B cell (primary cell): Measurements from ENCODE around the gene ZCCHC2. TPM values are rescaled to one million over a fixed set of nuclear protein-coding genes. Genes with fewer than 3 reads are reported as not detected.

Experiments used
- ATAC-seq: fragments of 200-7000 bp; cut with Tn5 transposase; one replicate; pipeline ENCODE4 v1.10.0; 2021; ENCODE audit warnings: low read depth, mild to moderate bottlenecking, moderate number of reproducible peaks, moderate library complexity
- CTCF ChIA-PET: fragments of 350-600 bp; sonication (Branson Sonifier 250); formaldehyde crosslinking; loops from one replicate; lab custom pipeline; 2021; ENCODE audit warnings: antibody characterized with exemption, inconsistent platforms; lab: Charles Lee
- POLR2A ChIA-PET: fragments of 350-600 bp; sonication (Branson Sonifier 250); formaldehyde crosslinking; loops from one replicate; lab custom pipeline; 2021; ENCODE audit warnings: antibody characterized with exemption; lab: Charles Lee
- DNase-seq: peaks from one replicate; pipeline ENCODE4 v3.0.0; 2013
- H2AFZ ChIP-seq: 2 replicates; pipeline ENCODE4 v1.6.1; 2012; ENCODE audit warnings: mild to moderate bottlenecking, low read depth, low read length; ENCODE audit not compliant: insufficient read depth, poor library complexity, severe bottlenecking
- H3K27ac ChIP-seq, 2 donors: 1 replicate in 1 of 2; 2 replicates in 1 of 2; pipeline ENCODE4 v1.5.1; 2012 to 2013; ENCODE audit warnings: low read length in 2 of 2, mild to moderate bottlenecking in 2 of 2, moderate library complexity in 1 of 2
- H3K27me3 ChIP-seq, 4 experiments: fragments of 200-600 bp in 1 of 4; sonication (generic) in 1 of 4; replicated peaks in 1 of 4; 1 replicate in 2 of 4; 2 replicates in 2 of 4; pipeline versions ENCODE4 v1.6.1 to v1.7.0; 2013 to 2016; ENCODE audit warnings: low read length in 3 of 4, mild to moderate bottlenecking in 2 of 4, mixed read lengths in 1 of 4, moderate library complexity in 1 of 4; ENCODE audit not compliant: insufficient read depth in 4 of 4, control insufficient read depth in 3 of 4; ENCODE audit errors: control extremely low read depth in 1 of 4
- H3K36me3 ChIP-seq, 2 experiments: replicated peaks in 1 of 2; 1 replicate in 1 of 2; 2 replicates in 1 of 2; pipeline versions ENCODE4 v1.6.1 to v1.7.1; 2013; ENCODE audit warnings: low read length in 1 of 2; ENCODE audit not compliant: insufficient read depth in 2 of 2, control insufficient read depth in 1 of 2; ENCODE audit errors: control extremely low read depth in 1 of 2, extremely low read depth in 1 of 2
- H3K4me1 ChIP-seq, 2 donors: fragments of 200-600 bp in 1 of 2; sonication (generic) in 1 of 2; 1 replicate in 1 of 2; 2 replicates in 1 of 2; pipeline versions ENCODE4 v1.5.1 to v1.6.1; 2013 to 2017; ENCODE audit warnings: low read length in 2 of 2; ENCODE audit not compliant: control insufficient read depth in 2 of 2, insufficient read depth in 2 of 2
- H3K4me2 ChIP-seq: replicated peaks from 2 replicates; pipeline ENCODE3; 2012; ENCODE audit warnings: mild to moderate bottlenecking, low read depth, low read length; ENCODE audit not compliant: poor library complexity, severe bottlenecking
- H3K4me3 ChIP-seq, 5 experiments: fragments of 200-600 bp in 1 of 5; sonication (generic) in 1 of 5; 1 replicate in 3 of 5; 2 replicates in 2 of 5; pipeline versions ENCODE4 v1.5.1 to v1.7.0; 2011 to 2016; ENCODE audit warnings: low read length in 4 of 5, mild to moderate bottlenecking in 4 of 5, low read depth in 2 of 5, control low read depth in 1 of 5, moderate library complexity in 1 of 5; ENCODE audit not compliant: insufficient read depth in 1 of 5; ENCODE audit errors: control extremely low read depth in 1 of 5, extremely low read depth in 1 of 5
- H3K79me2 ChIP-seq: fragments of 200-600 bp; sonication (generic); one replicate; pipeline ENCODE4 v1.6.0; 2016; ENCODE audit warnings: low read length; ENCODE audit not compliant: control insufficient read depth, insufficient read depth
- H3K9ac ChIP-seq: fragments of 200-600 bp; sonication (generic); 2 replicates; pipeline ENCODE4 v1.6.1; 2017; ENCODE audit warnings: mild to moderate bottlenecking, low read length, moderate library complexity
- H3K9me3 ChIP-seq, 3 donors: one replicate each; pipeline versions ENCODE4 v1.6.1 to v1.7.1; 2013; ENCODE audit warnings: low read length in 2 of 3; ENCODE audit not compliant: control insufficient read depth in 2 of 3, insufficient read depth in 1 of 3; ENCODE audit errors: control extremely low read depth in 1 of 3
- H4K20me1 ChIP-seq: 2 replicates; pipeline ENCODE4 v1.6.0; 2012; ENCODE audit warnings: mild to moderate bottlenecking, low read length; ENCODE audit not compliant: insufficient read depth, control insufficient read depth, poor library complexity, severe bottlenecking
- H3K27ac Mint-ChIP-seq: one replicate; pipeline ENCODE4 v1.8.0; 2021; ENCODE audit warnings: mixed read lengths
- H3K27me3 Mint-ChIP-seq: one replicate; pipeline ENCODE4 v1.8.0; 2021; ENCODE audit warnings: mixed read lengths
- H3K4me1 Mint-ChIP-seq: one replicate; pipeline ENCODE4 v1.8.0; 2021; ENCODE audit warnings: mixed read lengths
- H3K4me3 Mint-ChIP-seq: one replicate; pipeline ENCODE4 v1.8.0; 2021; ENCODE audit warnings: mixed read lengths
- H3K9me3 Mint-ChIP-seq: one replicate; pipeline ENCODE4 v1.8.0; 2022; ENCODE audit warnings: mixed read lengths; ENCODE audit not compliant: insufficient read depth
- EZH2 ChIP-seq: IDR thresholded peaks from 2 replicates; pipeline ENCODE4 v1.6.1; 2012; ENCODE audit warnings: borderline replicate concordance, low read depth, mild to moderate bottlenecking, moderate library complexity, low read length; ENCODE audit not compliant: insufficient read depth, poor library complexity, severe bottlenecking
- WGBS: methylation state at CpG from one replicate; pipeline ENCODE4 v1.1.5; 2013; ENCODE audit warnings: missing lambda C conversion rate; ENCODE audit not compliant: insufficient coverage; 5-methylcytosine and 5-hydroxymethylcytosine counted together
- intact Hi-C: fragments of 100-400 bp; cut with micrococcal nuclease; formaldehyde crosslinking; loops from one replicate; pipeline ENCODE4 v1.10.0; 2022
- polyA plus RNA-seq: library from polyadenylated mRNA; depleted of rRNA; stranded (reverse); fragments of >200 nt; gene quantifications from 2 replicates; pipeline ENCODE4 v1.2.3, GENCODE V29; 2012
- total RNA-seq, 2 donors: library from RNA; stranded (reverse); fragments of 120-200 nt in 1 of 2; gene quantifications; 1 replicate in 1 of 2; 2 replicates in 1 of 2; pipeline versions ENCODE4 v1.2.3 to v1.2.4, GENCODE V29; 2013 to 2022
- TF ChIP-seq, protein P1 (sequence below): fragments of 200-600 bp; IDR thresholded peaks from one replicate; pipeline ENCODE4 v1.8.0; 2022; ENCODE audit warnings: antibody characterized with exemption, mild to moderate bottlenecking

The ZCCHC2 gene
- total and polyA plus RNA-seq, 2 donors (not counting 1 experiment from before 2014, with no cell fraction given): 24.5 to 53.7 TPM

DNA sequence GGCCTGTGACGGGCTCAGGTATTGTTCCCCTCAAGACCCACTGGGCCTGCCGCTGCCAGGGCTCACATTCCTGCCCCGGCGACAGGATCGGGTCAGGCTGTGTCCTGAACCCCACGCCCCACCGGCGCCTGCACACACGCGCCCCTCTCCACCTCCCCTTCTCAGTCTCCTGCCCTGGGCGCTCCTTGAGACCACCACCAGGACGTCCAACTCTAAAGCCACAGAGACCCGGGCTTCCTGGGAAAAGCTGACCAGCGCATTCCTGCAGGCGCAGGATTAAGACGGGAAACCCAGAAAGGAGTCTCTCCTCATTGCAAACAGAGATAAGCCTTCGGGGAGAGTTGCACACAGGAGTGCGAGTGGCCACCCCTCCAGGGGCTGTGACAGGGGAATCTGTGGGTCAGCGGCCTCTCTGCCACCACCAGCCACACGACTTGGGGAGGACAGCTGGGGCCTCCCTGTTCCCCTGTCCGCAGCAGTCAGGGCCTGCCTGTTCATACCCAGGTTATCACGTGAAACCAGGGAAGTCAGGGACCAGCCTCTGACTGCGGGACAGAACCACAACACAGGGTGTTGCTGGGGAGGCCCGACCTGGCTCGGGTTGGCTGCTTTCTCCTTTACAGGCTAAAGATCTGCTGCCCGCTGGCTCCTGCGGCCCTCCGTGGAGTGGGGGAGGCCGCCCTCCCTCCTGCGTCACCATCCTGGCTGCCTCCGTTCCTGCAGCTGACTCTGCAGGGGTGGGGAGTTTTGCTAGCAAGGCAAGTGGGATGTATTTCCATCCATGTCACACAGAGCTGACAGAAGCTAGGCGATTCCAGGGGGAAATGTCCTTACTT lies 88.8 kb downstream of the ZCCHC2 start:
- no peaks in the 10 kb centered on the region for H3K79me2 ChIP-seq
- POLR2A ChIA-PET: no interaction called here
- intact Hi-C loops: no loop called here
- H3K4me3 Mint-ChIP-seq: no peak overlapping the region
- H3K4me3 ChIP-seq: no peak overlapping the region
- H3K9ac ChIP-seq: no peak overlapping the region
- no peaks in the 10 kb centered on the region for H3K9me3 Mint-ChIP-seq
- H3K9me3 ChIP-seq: peaks cover 0 to 2% (median 0%) of the 10 kb centered on the region in 3 donors
- 79% methylated on average over 32 of the region's 32 CpGs for WGBS
- H3K4me2 ChIP-seq: no peak overlapping the region
- H3K4me1 Mint-ChIP-seq: peaks cover 12% of the 10 kb centered on the region
- peaks cover 0 to 6% (median 2%) of the 10 kb centered on the region in 4 experiments for H3K27me3 ChIP-seq
- H3K36me3 ChIP-seq: no peaks in the 10 kb centered on the region
- H3K4me1 ChIP-seq: peaks cover 0 to 14% of the 10 kb centered on the region in 2 donors
- TF ChIP-seq, protein P1, sequence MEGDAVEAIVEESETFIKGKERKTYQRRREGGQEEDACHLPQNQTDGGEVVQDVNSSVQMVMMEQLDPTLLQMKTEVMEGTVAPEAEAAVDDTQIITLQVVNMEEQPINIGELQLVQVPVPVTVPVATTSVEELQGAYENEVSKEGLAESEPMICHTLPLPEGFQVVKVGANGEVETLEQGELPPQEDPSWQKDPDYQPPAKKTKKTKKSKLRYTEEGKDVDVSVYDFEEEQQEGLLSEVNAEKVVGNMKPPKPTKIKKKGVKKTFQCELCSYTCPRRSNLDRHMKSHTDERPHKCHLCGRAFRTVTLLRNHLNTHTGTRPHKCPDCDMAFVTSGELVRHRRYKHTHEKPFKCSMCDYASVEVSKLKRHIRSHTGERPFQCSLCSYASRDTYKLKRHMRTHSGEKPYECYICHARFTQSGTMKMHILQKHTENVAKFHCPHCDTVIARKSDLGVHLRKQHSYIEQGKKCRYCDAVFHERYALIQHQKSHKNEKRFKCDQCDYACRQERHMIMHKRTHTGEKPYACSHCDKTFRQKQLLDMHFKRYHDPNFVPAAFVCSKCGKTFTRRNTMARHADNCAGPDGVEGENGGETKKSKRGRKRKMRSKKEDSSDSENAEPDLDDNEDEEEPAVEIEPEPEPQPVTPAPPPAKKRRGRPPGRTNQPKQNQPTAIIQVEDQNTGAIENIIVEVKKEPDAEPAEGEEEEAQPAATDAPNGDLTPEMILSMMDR: no peak
- TF ChIP-seq EZH2: no peak
- H4K20me1 ChIP-seq: no peaks in the 10 kb centered on the region
- H3K27me3 Mint-ChIP-seq: peaks cover 29% of the 10 kb centered on the region
- no peak overlapping the region for H3K27ac Mint-ChIP-seq
- no peak for DNase-seq
- no peak for ATAC-seq
- CTCF ChIA-PET: no interaction called here
- no peak overlapping the region for H3K27ac ChIP-seq
- H2AFZ ChIP-seq: no peak overlapping the region

DNA sequence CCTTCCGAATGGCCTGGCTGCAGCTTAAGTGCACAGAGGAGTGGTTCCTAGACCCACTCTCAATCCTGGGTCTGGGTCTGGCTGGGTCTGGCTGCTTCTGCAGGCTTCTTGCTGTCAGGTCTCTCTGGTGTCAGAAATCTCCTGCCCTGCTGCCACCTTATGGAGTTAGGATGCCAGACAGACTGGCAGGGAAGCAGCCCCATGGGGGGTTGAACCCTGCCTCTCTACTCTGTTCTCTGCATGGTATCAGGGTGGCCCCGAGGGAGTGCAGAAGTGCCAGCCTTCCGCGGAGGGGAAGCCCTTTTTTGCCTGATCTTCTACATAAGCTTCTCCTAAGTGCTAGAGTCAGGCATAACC lies 89.4 kb downstream of the ZCCHC2 start:
- Mint-ChIP-seq H3K27me3 (peaks cover 30% of the 10 kb centered on the region), H3K4me1 (peaks cover 12% of the 10 kb centered on the region), H3K9me3 (no peaks in the 10 kb centered on the region), H3K4me3 (no peak overlapping the region), H3K27ac (no peak overlapping the region)
- Histone ChIP-seq H3K4me3 (no peak overlapping the region), H3K9ac (no peak overlapping the region), H4K20me1 (no peaks in the 10 kb centered on the region), H3K79me2 (no peaks in the 10 kb centered on the region), H3K4me2 (no peak overlapping the region), H3K4me1 (peaks cover 0 to 14% of the 10 kb centered on the region in 2 donors), H3K27me3 (peaks cover 0 to 9% (median 2%) of the 10 kb centered on the region in 4 experiments), H3K27ac (no peak overlapping the region), H3K36me3 (no peaks in the 10 kb centered on the region), H3K9me3 (peaks cover 0 to 2% (median 0%) of the 10 kb centered on the region in 3 donors), H2AFZ (peak overlapping the region; percentile 11)
- TF ChIP-seq, protein P1: no peak
- no peak for TF ChIP-seq EZH2
- intact Hi-C loops: no loop called here
- WGBS: 94% methylated on average over 1 of the region's 4 CpGs
- DNase-seq: no peak
- ChIA-PET POLR2A (no interaction called here), CTCF (no interaction called here)
- no peak for ATAC-seq
